ENCODE measurements around the gene CCDC85B. TPM values are rescaled to one million over a fixed set of nuclear protein-coding genes. Genes with fewer than 3 reads are reported as not detected.

Gene CCDC85B
- polyA plus RNA-seq, 3 donors, result 10.6 to 20.8 (median 13.6) TPM

DNA sequence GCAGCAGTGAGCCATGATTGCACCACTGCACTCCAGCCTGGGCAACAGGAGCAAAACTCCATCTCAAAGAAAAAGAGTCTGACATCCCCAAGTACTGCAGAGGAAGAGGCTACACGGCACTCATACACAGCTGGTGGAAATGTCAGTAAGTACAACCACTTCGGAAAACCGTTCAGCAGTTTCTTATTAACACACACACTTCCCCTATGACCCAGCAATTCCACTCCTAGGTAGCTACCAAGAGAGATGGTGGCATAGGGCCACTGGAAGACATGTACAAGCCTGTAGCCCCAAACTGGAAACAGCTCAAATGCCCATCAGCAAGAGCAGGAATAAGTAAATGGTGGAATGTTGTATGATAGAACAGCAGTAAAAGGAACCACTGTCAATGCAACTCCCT lies 32.1 kb downstream of the CCDC85B start:
- DNase-seq, result no peak

DNA sequence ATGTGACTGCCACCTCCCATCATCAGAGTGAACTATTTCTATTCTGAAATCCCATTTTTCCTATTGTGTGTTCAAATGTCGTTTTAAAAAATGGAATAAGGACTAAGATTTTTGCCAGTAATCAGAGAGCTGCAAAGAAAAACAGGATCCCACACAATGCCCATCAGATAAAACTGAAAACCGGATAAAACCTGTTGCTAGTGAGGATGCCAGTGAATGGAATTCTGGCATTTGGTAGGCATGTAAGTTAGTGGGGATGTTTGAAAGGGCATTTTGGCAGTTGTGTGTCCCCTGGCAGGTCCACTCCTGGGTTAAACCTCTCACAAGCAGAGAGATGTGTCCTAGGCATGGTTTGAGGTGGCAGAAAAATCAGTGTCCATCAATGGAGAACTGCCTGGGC lies 34.9 kb downstream of the CCDC85B start:
- DNase-seq, result no peak

DNA sequence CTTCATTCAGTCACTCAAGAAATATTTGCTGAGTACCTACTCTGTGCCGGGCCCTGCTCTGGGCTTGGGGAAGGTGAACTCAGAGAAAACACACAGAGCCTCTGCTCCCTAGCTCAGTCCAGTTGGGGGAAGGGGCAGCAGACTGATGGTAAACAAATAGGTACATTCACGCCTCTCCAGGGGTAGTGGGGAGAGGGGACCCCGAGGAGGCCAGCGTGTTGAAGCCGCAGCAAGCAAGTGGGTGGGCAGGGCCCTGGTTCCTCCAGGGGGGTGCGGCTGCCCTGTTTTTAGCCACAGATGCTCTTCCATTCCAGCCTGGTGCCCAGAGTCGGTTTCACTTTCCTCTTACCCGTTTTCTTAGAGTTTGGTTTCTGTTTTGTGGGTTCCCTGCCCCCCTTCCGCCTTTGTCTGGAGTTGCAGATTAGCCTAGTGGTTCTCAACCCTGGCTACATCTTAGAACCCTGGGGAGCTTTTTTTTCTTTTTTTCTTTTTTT lies 37.5 kb downstream of the CCDC85B start:
- DNase-seq, result no peak

DNA sequence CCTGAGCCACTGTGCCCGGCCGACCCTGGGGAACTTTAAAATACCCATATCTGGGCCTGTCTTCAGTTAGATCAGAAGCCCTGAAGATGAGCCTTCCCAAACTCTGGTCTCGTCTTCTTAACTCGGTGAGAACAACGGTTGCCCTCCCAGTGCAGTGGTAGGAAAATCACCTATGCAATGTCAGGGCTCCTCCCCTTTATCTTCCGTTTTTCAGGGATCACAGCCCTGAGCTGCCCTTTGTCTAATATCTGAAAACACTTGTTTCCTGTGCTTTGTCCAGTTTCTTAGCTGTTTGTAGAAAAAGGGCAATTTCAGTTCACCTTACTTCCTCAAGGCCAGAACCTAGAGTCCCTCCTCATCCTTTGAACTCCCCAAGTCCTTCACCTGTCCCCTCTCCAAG lies 38.2 kb downstream of the CCDC85B start:
- no peak for DNase-seq

DNA sequence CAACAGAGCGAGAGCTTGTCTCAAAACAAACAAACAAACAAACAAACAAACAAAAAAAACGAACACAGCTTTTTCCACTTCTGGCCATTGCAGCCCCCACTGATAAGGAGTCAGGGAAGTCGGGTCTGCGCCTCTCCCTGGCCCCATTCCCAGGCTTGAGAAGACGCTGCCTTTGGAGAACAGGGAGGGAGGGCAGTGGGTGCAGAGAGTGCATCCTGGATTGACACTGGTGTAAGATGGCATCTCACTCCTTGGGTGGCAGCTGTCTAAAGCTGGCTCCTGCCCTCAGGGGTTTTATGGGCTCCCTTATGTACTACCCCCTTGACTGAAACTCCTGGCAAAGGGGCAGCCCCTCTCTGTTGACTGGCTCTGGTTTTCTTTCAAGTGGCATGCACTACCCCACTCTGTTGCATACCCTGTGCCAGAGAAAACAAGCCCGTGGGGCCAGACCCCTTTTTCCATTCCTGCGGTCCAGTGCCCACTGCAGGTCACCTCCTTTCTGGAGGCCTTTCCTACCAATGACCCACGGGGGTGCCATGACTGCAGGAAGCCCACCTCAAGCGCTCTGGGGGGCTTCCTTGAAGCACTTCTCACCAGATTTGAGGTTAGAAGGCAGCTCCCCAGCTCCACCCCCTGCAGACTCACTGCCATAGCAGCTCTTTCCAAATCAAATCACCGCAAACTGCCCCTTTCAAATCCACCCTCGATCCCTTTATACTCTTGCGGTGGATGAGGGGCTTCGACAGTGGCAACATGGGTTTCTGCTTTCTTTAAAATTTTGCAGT lies 41.5 kb downstream of the CCDC85B start:
- DNase-seq, result no peak

DNA sequence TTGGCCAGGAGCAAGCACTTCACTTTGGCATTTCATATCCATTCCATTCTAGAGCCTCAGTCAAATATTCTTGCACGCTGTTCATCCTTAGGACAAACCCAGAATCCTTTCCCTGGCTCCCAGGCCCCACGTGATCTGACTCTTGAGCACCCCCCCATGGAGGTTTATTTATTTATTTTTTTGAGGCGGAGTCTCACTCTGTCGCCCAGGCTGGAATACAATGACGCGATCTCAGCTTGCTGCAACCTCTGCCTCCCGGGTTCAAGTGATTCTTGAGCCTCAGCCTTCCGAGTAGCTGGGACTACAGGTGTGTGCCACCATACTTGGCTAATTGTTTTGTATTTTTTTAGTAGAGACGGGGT lies 42.1 kb downstream of the CCDC85B start:
- DNase-seq, result no peak

DNA sequence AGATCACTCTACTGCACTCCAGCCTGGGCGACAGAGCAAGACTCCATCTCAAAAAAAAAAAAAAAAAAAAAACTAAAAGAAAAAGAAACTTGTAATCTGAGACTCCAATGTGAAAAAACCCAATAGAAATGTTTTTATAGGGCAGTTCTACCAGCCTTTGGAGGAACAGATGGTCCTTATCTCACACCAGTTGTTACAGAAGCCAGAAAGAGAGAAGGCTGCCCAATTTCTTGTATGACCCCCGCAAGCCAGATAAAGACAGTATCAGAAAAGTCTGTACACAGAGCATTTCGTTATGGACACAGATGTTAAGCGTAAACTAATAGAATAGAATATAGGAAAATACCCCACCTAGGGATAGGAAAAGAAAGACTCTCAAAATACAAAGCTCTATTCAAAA lies 43.5 kb downstream of the CCDC85B start:
- no peak for DNase-seq

DNA sequence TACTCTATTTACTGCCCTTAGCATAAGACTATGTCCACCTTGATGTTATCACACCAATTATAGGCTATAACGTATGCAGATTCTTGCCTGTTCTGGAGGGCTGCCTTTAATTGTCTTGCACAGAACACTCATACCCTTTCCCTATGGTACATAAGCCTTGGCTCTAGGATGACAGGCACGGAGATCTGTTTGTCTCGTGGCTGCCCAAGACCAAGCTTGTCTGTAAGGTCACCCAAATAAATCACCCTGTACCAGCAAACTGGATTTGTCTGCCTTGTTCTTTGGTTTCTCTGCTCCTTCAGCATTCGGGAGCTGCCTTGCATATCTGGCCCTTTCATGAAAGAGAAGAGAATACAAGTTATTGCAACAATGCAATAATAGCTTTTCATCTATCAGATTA lies 47.3 kb downstream of the CCDC85B start:
- DNase-seq, result no peak

Other genes starting within 250 kb of the CCDC85B start
- 10 to 100 TPM; 54.3 to 60.4 (median 60.4) TPM for gene RELA, start 227.8 kb upstream of the CCDC85B start, polyA plus RNA-seq (ENCODE audit: insufficient read length in 3 of 3)
- 10 to 100 TPM; 73.1 to 83.6 (median 73.5) TPM for gene KAT5, start 178.4 kb upstream of the CCDC85B start, polyA plus RNA-seq (ENCODE audit: insufficient read length in 3 of 3)
- 10 to 100 TPM; 46.8 to 53.6 (median 51.3) TPM for gene RNASEH2C, start 169.9 kb upstream of the CCDC85B start, polyA plus RNA-seq (ENCODE audit: insufficient read length in 3 of 3)
- gene AP5B1, start 109.7 kb upstream of the CCDC85B start, polyA plus RNA-seq (ENCODE audit: insufficient read length in 3 of 3), result 10 to 100 TPM in 2 of 3 donors, 1 to 10 TPM in 1; 7.9 to 10.9 (median 10.8) TPM
- 10 to 100 TPM; 14.6 to 17.3 (median 17.1) TPM for gene OVOL1, start 103.6 kb upstream of the CCDC85B start, polyA plus RNA-seq (ENCODE audit: insufficient read length in 3 of 3)
- gene SNX32, start 56.7 kb upstream of the CCDC85B start, polyA plus RNA-seq (ENCODE audit: insufficient read length in 3 of 3), result 1 to 10 TPM; 2.1 to 3.3 (median 2.3) TPM
- gene CFL1, start 32.5 kb upstream of the CCDC85B start, polyA plus RNA-seq (ENCODE audit: insufficient read length in 3 of 3), result 100 to 1,000 TPM; 739 to 933 (median 787) TPM
- gene MUS81, start 30.2 kb upstream of the CCDC85B start, polyA plus RNA-seq (ENCODE audit: insufficient read length in 3 of 3), result 10 to 100 TPM; 50.2 to 59.8 (median 53.4) TPM
- 100 to 1,000 TPM; 111 to 137 (median 118) TPM for gene EFEMP2, start 17.9 kb upstream of the CCDC85B start, polyA plus RNA-seq (ENCODE audit: insufficient read length in 3 of 3)
- 1 to 10 TPM in 2 of 3 donors, under 1 TPM in 1; 0.73 to 1.5 (median 1.5) TPM for gene CTSW, start 10.8 kb upstream of the CCDC85B start, polyA plus RNA-seq (ENCODE audit: insufficient read length in 3 of 3)
- gene FIBP, start 2.2 kb upstream of the CCDC85B start, polyA plus RNA-seq (ENCODE audit: insufficient read length in 3 of 3), result 10 to 100 TPM; 86.5 to 95.6 (median 94.2) TPM
- gene FOSL1, start 9.7 kb downstream of the CCDC85B start, polyA plus RNA-seq (ENCODE audit: insufficient read length in 3 of 3), result under 1 TPM in 1 of 3 donors, not detected in 2; 0.14 TPM
- 10 to 100 TPM; 35.3 to 46.2 (median 44.4) TPM for gene C11orf68, start 28.4 kb downstream of the CCDC85B start, polyA plus RNA-seq (ENCODE audit: insufficient read length in 3 of 3)
- 100 to 1,000 TPM in 1 of 3 donors, 10 to 100 TPM in 2; 82.5 to 112 (median 93.0) TPM for gene DRAP1, start 28.8 kb downstream of the CCDC85B start, polyA plus RNA-seq (ENCODE audit: insufficient read length in 3 of 3)
- under 1 TPM in 2 of 3 donors, not detected in 1; 0.18 to 0.28 TPM for gene TSGA10IP, start 54.8 kb downstream of the CCDC85B start, polyA plus RNA-seq (ENCODE audit: insufficient read length in 3 of 3)
- gene SART1, start 71.1 kb downstream of the CCDC85B start, polyA plus RNA-seq (ENCODE audit: insufficient read length in 3 of 3), result 10 to 100 TPM; 50.1 to 57.6 (median 55.5) TPM
- gene EIF1AD, start 111.5 kb downstream of the CCDC85B start, polyA plus RNA-seq (ENCODE audit: insufficient read length in 3 of 3), result 10 to 100 TPM; 27.9 to 29.9 (median 28.2) TPM
- 100 to 1,000 TPM; 243 to 285 (median 271) TPM for gene BANF1, start 111.8 kb downstream of the CCDC85B start, polyA plus RNA-seq (ENCODE audit: insufficient read length in 3 of 3)
- gene CST6, start 121.3 kb downstream of the CCDC85B start, polyA plus RNA-seq (ENCODE audit: insufficient read length in 3 of 3), result not detected
- gene CATSPER1, start 135.8 kb downstream of the CCDC85B start, polyA plus RNA-seq (ENCODE audit: insufficient read length in 3 of 3), result not detected
- 1 to 10 TPM; 5.4 to 6.4 (median 6.1) TPM for gene GAL3ST3, start 158.5 kb downstream of the CCDC85B start, polyA plus RNA-seq (ENCODE audit: insufficient read length in 3 of 3)
- gene SF3B2, start 161.7 kb downstream of the CCDC85B start, polyA plus RNA-seq (ENCODE audit: insufficient read length in 3 of 3), result 100 to 1,000 TPM; 229 to 250 (median 238) TPM
- gene PACS1, start 179.6 kb downstream of the CCDC85B start, polyA plus RNA-seq (ENCODE audit: insufficient read length in 3 of 3), result 10 to 100 TPM; 46.0 to 53.7 (median 49.2) TPM